Mesendoderm (in vitro differentiated cells): ENCODE measurements around the gene RASGRP3.

Experiments
- DNase-seq: peaks from one replicate; pipeline ENCODE4 v3.0.0; 2013
- H2AK5ac ChIP-seq: 2 replicates; pipeline ENCODE4 v1.6.1; 2013; ENCODE audit warnings: low read length, inconsistent platforms
- H2BK120ac ChIP-seq: 2 replicates; pipeline ENCODE4 v1.6.1; 2013; ENCODE audit warnings: low read depth, mild to moderate bottlenecking, low read length, moderate library complexity, mixed read lengths
- H2BK15ac ChIP-seq: replicated peaks from 2 replicates; pipeline ENCODE4 v1.6.1; 2013; ENCODE audit warnings: low read depth, mild to moderate bottlenecking, moderate library complexity
- H2BK5ac ChIP-seq: 2 replicates; pipeline ENCODE4 v1.6.1; 2013; ENCODE audit warnings: low read length, inconsistent platforms
- H3K18ac ChIP-seq: 2 replicates; pipeline ENCODE4 v1.6.1; 2013; ENCODE audit warnings: mild to moderate bottlenecking, low read length, mixed read lengths
- H3K23ac ChIP-seq: one replicate; pipeline ENCODE4 v1.6.1; 2013; ENCODE audit warnings: low read length
- H3K27ac ChIP-seq: 2 replicates; pipeline ENCODE4 v1.5.1; 2013; ENCODE audit warnings: low read depth, mild to moderate bottlenecking, inconsistent platforms, low read length, moderate library complexity
- H3K27me3 ChIP-seq: 2 replicates; pipeline ENCODE4 v1.6.1; 2013; ENCODE audit warnings: low read length, control low read depth, mild to moderate bottlenecking, inconsistent platforms; ENCODE audit not compliant: insufficient read depth, poor library complexity
- H3K36me3 ChIP-seq: 2 replicates; pipeline ENCODE4 v1.6.1; 2013; ENCODE audit warnings: low read length, inconsistent platforms; ENCODE audit not compliant: control insufficient read depth, insufficient read depth
- H3K4ac ChIP-seq: one replicate; pipeline ENCODE4 v1.6.1; 2013; ENCODE audit warnings: low read depth, mild to moderate bottlenecking, low read length, moderate library complexity
- H3K4me1 ChIP-seq: 2 replicates; pipeline ENCODE4 v1.6.1; 2013; ENCODE audit warnings: low read depth, low read length, inconsistent platforms; ENCODE audit not compliant: control insufficient read depth
- H3K4me2 ChIP-seq: 2 replicates; pipeline ENCODE4 v1.6.1; 2013; ENCODE audit warnings: low read length
- H3K4me3 ChIP-seq: 2 replicates; pipeline ENCODE4 v1.5.1; 2013; ENCODE audit warnings: mild to moderate bottlenecking, low read length
- H3K56ac ChIP-seq: one replicate; pipeline ENCODE4 v1.6.1; 2013; ENCODE audit warnings: low read length
- H3K79me1 ChIP-seq: 2 replicates; pipeline ENCODE4 v1.6.1; 2013; ENCODE audit warnings: low read length, inconsistent platforms
- H3K79me2 ChIP-seq: 2 replicates; pipeline ENCODE4 v1.6.1; 2013; ENCODE audit warnings: mild to moderate bottlenecking, low read length; ENCODE audit not compliant: control insufficient read depth, insufficient read depth
- H3K9ac ChIP-seq: 2 replicates; pipeline ENCODE4 v1.6.1; 2013; ENCODE audit warnings: low read length, inconsistent platforms
- H4K5ac ChIP-seq: one replicate; pipeline ENCODE4 v1.6.1; 2013; ENCODE audit warnings: low read length
- H4K8ac ChIP-seq: one replicate; pipeline ENCODE4 v1.6.1; 2013; ENCODE audit warnings: low read depth, mild to moderate bottlenecking, control low read depth, low read length, moderate library complexity
- WGBS: extraction: QIAGEN DNeasy Blood & Tissue Kit; methylation state at CpG from one replicate; pipeline ENCODE4 v1.1.7; 2013; ENCODE audit warnings: low lambda C conversion rate, missing lambda C conversion rate; ENCODE audit not compliant: insufficient coverage; ENCODE audit errors: extremely low coverage; 5-methylcytosine and 5-hydroxymethylcytosine counted together

RASGRP3 gene

DNA sequence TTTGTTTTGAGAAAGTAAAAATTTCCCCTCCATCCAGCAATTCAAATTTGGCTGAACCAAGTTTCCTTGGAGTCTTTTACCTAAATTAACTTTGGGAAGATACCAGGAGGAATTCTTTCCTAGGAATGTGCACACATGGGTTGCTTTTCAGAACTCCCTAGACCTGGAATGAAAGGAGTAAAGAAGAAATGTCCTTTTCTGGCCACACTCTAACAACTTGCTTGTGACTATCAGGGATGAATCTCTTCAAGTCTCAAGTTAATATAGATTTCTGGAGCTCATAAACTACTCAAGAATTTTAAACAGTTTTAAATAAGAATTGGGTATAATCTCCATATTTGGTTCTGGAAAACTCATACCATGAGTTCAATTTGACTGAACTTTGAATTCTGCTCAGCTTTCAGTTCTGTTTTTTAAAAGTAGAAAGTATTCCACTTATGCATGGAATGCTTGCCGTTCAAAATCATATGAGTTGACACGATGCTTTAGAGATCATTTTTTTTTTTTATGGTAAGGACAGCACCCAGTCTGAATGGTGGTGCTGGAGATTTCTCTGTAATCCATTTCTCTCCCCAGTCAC, 7.7 kb downstream of the RASGRP3 start:
- H3K56ac ChIP-seq, result no peak overlapping the region
- no peak overlapping the region for H2BK120ac ChIP-seq
- H3K4ac ChIP-seq, result no peak overlapping the region
- no peak overlapping the region for H4K8ac ChIP-seq
- no peak overlapping the region for H3K9ac ChIP-seq
- no peak overlapping the region for H3K27ac ChIP-seq
- no peak overlapping the region for H3K4me3 ChIP-seq
- no peak overlapping the region for H4K5ac ChIP-seq
- no peak overlapping the region for H2AK5ac ChIP-seq
- H3K23ac ChIP-seq, result no peak overlapping the region
- no peak overlapping the region for H3K4me2 ChIP-seq
- H3K27me3 ChIP-seq, result no peaks in the 10 kb centered on the region
- H3K36me3 ChIP-seq, result no peaks in the 10 kb centered on the region
- H2BK15ac ChIP-seq, result no peak overlapping the region
- no peak overlapping the region for H3K18ac ChIP-seq
- no peak for DNase-seq
- H2BK5ac ChIP-seq, result no peak overlapping the region
- no peaks in the 10 kb centered on the region for H3K4me1 ChIP-seq
- no CpG with 5 or more reads among the region's 2 CpGs for WGBS
- H3K79me1 ChIP-seq, result no peaks in the 10 kb centered on the region
- no peaks in the 10 kb centered on the region for H3K79me2 ChIP-seq

DNA sequence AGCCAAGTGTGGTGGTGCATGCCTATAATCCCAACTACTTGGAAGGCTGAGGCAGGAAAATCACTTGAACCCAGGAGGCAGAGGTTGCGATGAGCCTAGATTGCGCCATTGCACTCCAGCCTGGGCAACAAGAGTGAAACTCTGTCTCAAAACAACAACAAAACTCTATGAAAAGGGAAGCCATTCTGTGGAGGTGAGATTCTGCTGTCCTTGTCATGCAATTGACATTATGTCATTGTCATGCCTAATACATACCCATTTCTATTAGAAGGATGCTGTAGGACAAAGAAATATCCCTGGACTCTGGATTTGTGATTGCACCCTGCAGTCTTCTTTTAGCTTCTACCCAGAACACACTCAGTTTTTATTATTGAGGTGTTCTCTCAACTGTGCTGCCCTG, 8.6 kb downstream of the RASGRP3 start:
- Histone ChIP-seq H3K56ac (no peak overlapping the region), H3K4me3 (no peak overlapping the region), H2BK15ac (no peak overlapping the region), H4K5ac (no peak overlapping the region), H3K4me1 (no peaks in the 10 kb centered on the region), H3K23ac (no peak overlapping the region), H3K79me2 (no peaks in the 10 kb centered on the region), H3K4ac (no peak overlapping the region), H3K9ac (no peak overlapping the region), H2AK5ac (no peak overlapping the region), H3K27me3 (no peaks in the 10 kb centered on the region), H3K79me1 (no peaks in the 10 kb centered on the region), H3K36me3 (no peaks in the 10 kb centered on the region), H3K27ac (no peak overlapping the region), H2BK120ac (no peak overlapping the region), H2BK5ac (no peak overlapping the region), H3K4me2 (no peak overlapping the region), H3K18ac (no peak overlapping the region), H4K8ac (no peak overlapping the region)
- WGBS, result no CpG with 5 or more reads among the region's 2 CpGs
- no peak for DNase-seq

DNA sequence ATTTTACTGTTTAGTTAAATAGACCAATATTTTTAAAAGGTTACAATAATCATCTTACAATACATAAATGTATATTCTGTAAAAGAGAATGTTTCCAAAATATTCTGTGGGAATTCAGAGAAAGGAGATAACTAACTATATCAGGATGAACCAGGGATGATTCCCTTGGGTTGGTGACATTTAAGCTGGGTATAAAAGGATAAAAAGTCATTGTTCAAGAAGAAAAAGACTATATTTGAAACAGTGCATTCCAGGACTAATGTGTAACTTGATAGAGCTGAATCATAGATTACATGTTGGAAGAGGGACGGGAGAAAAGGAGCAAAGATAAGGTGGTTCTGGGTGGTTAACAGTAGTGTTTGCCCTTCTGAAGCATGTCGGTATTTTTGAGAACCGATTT, 10.1 kb downstream of the RASGRP3 start:
- Histone ChIP-seq H3K18ac (no peak overlapping the region), H2BK15ac (no peak overlapping the region), H4K5ac (no peak overlapping the region), H3K4ac (no peak overlapping the region), H3K4me3 (no peak overlapping the region), H3K4me2 (no peak overlapping the region), H3K23ac (no peak overlapping the region), H2BK120ac (no peak overlapping the region), H3K27ac (no peak overlapping the region), H2AK5ac (no peak overlapping the region), H3K36me3 (no peaks in the 10 kb centered on the region), H4K8ac (no peak overlapping the region), H3K9ac (no peak overlapping the region), H3K27me3 (no peaks in the 10 kb centered on the region), H3K79me2 (no peaks in the 10 kb centered on the region), H2BK5ac (no peak overlapping the region), H3K56ac (no peak overlapping the region), H3K4me1 (no peaks in the 10 kb centered on the region), H3K79me1 (no peaks in the 10 kb centered on the region)
- WGBS, result no CpG with 5 or more reads among the region's 3 CpGs
- no peak for DNase-seq

DNA sequence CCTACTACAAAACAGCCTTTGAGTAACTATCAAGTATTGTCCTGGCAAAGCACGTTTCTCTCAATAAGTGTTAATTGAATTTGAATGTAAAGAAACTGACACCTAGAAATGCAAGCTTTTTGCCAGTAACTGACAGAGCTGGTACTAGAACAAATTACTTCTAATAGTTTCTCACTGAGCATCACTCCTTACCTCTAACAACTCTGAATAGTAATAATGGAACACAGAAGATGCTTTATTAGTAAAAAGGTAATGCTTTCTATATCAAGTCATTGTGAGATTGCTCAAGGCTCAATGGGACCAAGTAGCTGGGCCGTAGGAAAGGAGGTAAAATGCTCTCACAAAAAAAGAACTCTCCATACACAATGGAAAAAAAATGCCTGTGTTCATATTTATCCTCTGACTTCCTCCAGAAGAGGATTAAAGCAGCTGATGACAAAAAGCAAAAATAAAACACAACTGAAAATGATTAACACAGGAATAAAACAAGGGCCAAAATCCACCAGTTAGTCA, 11.8 kb downstream of the RASGRP3 start:
- H2BK5ac ChIP-seq, result no peak overlapping the region
- H3K4ac ChIP-seq, result no peak overlapping the region
- no peak overlapping the region for H4K8ac ChIP-seq
- no peak overlapping the region for H3K18ac ChIP-seq
- H4K5ac ChIP-seq, result no peak overlapping the region
- H2BK15ac ChIP-seq, result no peak overlapping the region
- no peak overlapping the region for H3K9ac ChIP-seq
- no peak overlapping the region for H3K23ac ChIP-seq
- no CpG with 5 or more reads among the region's 2 CpGs for WGBS
- H3K4me3 ChIP-seq, result no peak overlapping the region
- no peaks in the 10 kb centered on the region for H3K27me3 ChIP-seq
- H2AK5ac ChIP-seq, result no peak overlapping the region
- no peak overlapping the region for H3K27ac ChIP-seq
- no peaks in the 10 kb centered on the region for H3K36me3 ChIP-seq
- H3K79me2 ChIP-seq, result no peaks in the 10 kb centered on the region
- no peak overlapping the region for H3K4me2 ChIP-seq
- no peak overlapping the region for H2BK120ac ChIP-seq
- DNase-seq, result no peak
- H3K79me1 ChIP-seq, result no peaks in the 10 kb centered on the region
- H3K4me1 ChIP-seq, result no peaks in the 10 kb centered on the region
- no peak overlapping the region for H3K56ac ChIP-seq

DNA sequence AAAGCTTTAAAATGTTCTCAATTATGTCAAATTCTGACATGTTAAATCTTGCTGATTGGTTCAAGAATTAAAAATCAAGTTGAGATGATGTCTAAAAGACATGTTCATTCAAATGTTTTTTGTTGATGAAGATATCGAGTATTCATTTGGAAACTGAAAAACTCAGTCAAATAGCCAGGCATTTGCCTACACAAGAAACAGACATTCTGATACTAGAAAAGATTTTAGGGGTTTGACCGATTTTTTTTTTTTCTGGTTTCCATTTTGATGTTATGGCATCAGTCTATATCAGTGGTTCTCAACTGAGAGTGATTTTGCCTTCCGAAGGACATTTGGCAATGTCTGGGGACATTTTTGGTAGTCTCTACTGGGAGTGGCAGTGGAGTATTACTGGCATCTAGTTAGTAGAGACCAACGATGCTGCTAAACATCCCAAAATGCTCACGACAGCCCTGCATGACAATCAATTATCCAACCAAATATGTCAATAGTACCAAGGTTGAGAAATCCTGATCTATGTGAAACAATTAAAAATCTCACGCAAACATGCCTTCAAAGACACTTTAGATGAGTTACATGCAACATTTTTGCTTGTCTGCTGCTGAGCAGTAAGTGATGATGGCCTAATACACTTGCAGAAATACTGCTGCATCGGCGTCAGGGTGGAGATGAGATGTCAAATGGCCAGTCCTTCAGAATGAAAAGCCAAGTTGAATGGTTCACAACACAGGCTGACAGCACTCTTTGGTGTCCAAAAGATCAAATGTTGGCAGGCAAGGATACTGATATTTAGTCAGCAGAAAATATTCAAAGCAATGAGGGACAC, 12.5 kb downstream of the RASGRP3 start:
- no peak overlapping the region for H2BK120ac ChIP-seq
- no CpG with 5 or more reads among the region's 8 CpGs for WGBS
- no peaks in the 10 kb centered on the region for H3K36me3 ChIP-seq
- H4K5ac ChIP-seq, result no peak overlapping the region
- no peaks in the 10 kb centered on the region for H3K79me1 ChIP-seq
- H3K79me2 ChIP-seq, result no peaks in the 10 kb centered on the region
- no peak overlapping the region for H4K8ac ChIP-seq
- no peaks in the 10 kb centered on the region for H3K27me3 ChIP-seq
- H3K56ac ChIP-seq, result no peak overlapping the region
- no peak overlapping the region for H2BK5ac ChIP-seq
- no peak overlapping the region for H3K27ac ChIP-seq
- H3K4me3 ChIP-seq, result no peak overlapping the region
- H2AK5ac ChIP-seq, result no peak overlapping the region
- H3K23ac ChIP-seq, result no peak overlapping the region
- no peak overlapping the region for H2BK15ac ChIP-seq
- H3K18ac ChIP-seq, result no peak overlapping the region
- H3K4me2 ChIP-seq, result no peak overlapping the region
- H3K9ac ChIP-seq, result no peak overlapping the region
- H3K4ac ChIP-seq, result no peak overlapping the region
- no peaks in the 10 kb centered on the region for H3K4me1 ChIP-seq
- DNase-seq, result no peak
